WTC11 (cell line): ENCODE data around the gene NDOR1. TPM values are rescaled to one million over a fixed set of nuclear protein-coding genes. Genes with fewer than 3 reads are reported as not detected.

Experiments
- ATAC-seq: fragments of 200-7000 bp; cut with Tn5 transposase; 2 replicates; pipeline ENCODE4 v1.10.0; 2021; ENCODE audit warnings: mild to moderate bottlenecking, moderate library complexity
- CTCF ChIA-PET: fragments of 300-600 bp; sonication (Branson Sonifier 250); formaldehyde crosslinking; loops from one replicate; lab custom pipeline; 2021; ENCODE audit warnings: antibody characterized with exemption; lab: Charles Lee
- POLR2A ChIA-PET: fragments of 350-600 bp; sonication (Branson Sonifier 250); formaldehyde crosslinking; loops from one replicate; lab custom pipeline; 2021; ENCODE audit warnings: antibody characterized with exemption; lab: Charles Lee
- DNase-seq: peaks from one replicate; pipeline ENCODE4 v3.0.0; 2021; ENCODE audit warnings: low spot score
- H3K27ac Mint-ChIP-seq: 2 replicates; pipeline ENCODE4 v1.8.0; 2021; ENCODE audit warnings: mixed read lengths
- H3K27me3 Mint-ChIP-seq: 2 replicates; pipeline ENCODE4 v1.8.0; 2021; ENCODE audit warnings: low read depth, mild to moderate bottlenecking, moderate library complexity, mixed read lengths
- H3K36me3 Mint-ChIP-seq: 2 replicates; pipeline ENCODE4 v1.8.0; 2021; ENCODE audit warnings: mixed read lengths
- H3K4me1 Mint-ChIP-seq: 2 replicates; pipeline ENCODE4 v1.8.0; 2022; ENCODE audit warnings: mixed read lengths
- H3K4me3 Mint-ChIP-seq: 2 replicates; pipeline ENCODE4 v1.8.0; 2021; ENCODE audit warnings: mild to moderate bottlenecking, moderate library complexity, mixed read lengths
- H3K9me3 Mint-ChIP-seq: 2 replicates; pipeline ENCODE4 v1.8.0; 2021; ENCODE audit warnings: mixed read lengths
- CREM ChIP-seq: sonication (generic); formaldehyde crosslinking; IDR thresholded peaks from 2 replicates; pipeline ENCODE4 v1.8.1; 2022; ENCODE audit warnings: mild to moderate bottlenecking, missing genetic modification reagents, moderate library complexity
- ESRRA ChIP-seq: sonication (generic); formaldehyde crosslinking; IDR thresholded peaks from 2 replicates; pipeline ENCODE4 v1.8.1; 2022; ENCODE audit warnings: mild to moderate bottlenecking, missing genetic modification reagents, borderline replicate concordance
- ETV6 ChIP-seq: sonication (generic); formaldehyde crosslinking; IDR thresholded peaks from 2 replicates; pipeline ENCODE4 v1.8.1; 2022; ENCODE audit warnings: mild to moderate bottlenecking, missing genetic modification reagents
- GRHL2 ChIP-seq: fragments of 250-450 bp; sonication (Bioruptor Pico); IDR thresholded peaks from 2 replicates; pipeline ENCODE4 v1.8.0; 2022; ENCODE audit warnings: mild to moderate bottlenecking, moderate library complexity; ENCODE audit not compliant: insufficient replicate concordance, severe bottlenecking
- NFE2L1 ChIP-seq: sonication (generic); formaldehyde crosslinking; IDR thresholded peaks from 2 replicates; pipeline ENCODE4 v1.8.1; 2023; ENCODE audit warnings: missing genetic modification reagents
- PRRX2 ChIP-seq: fragments of 250-450 bp; sonication (Bioruptor Pico); IDR thresholded peaks from 2 replicates; pipeline ENCODE4 v1.8.0; 2021; ENCODE audit warnings: mild to moderate bottlenecking
- RELA ChIP-seq: sonication (generic); formaldehyde crosslinking; IDR thresholded peaks from 2 replicates; pipeline ENCODE4 v1.8.1; 2022; ENCODE audit warnings: missing genetic modification reagents, mild to moderate bottlenecking, borderline replicate concordance
- RORB ChIP-seq: fragments of 250-450 bp; sonication (Bioruptor Pico); IDR thresholded peaks from 2 replicates; pipeline ENCODE4 v1.9.0; 2021; ENCODE audit warnings: mild to moderate bottlenecking
- SMAD3 ChIP-seq: sonication (generic); formaldehyde crosslinking; IDR thresholded peaks from 2 replicates; pipeline ENCODE4 v1.8.0; 2022; ENCODE audit warnings: missing genetic modification reagents, mild to moderate bottlenecking, borderline replicate concordance
- SP1 ChIP-seq: sonication (generic); formaldehyde crosslinking; conservative IDR thresholded peaks from 2 replicates; pipeline ENCODE4 v1.8.1; 2022; ENCODE audit warnings: missing genetic modification reagents
- TCF7 ChIP-seq: sonication (generic); formaldehyde crosslinking; IDR thresholded peaks from 2 replicates; pipeline ENCODE4 v1.8.0; 2022; ENCODE audit warnings: mild to moderate bottlenecking, low read depth, missing genetic modification reagents, moderate library complexity
- TEAD4 ChIP-seq: sonication (generic); formaldehyde crosslinking; IDR thresholded peaks from 2 replicates; pipeline ENCODE4 v1.8.0; 2022; ENCODE audit warnings: mild to moderate bottlenecking, missing genetic modification reagents
- ZNF121 ChIP-seq: sonication (generic); formaldehyde crosslinking; IDR thresholded peaks from 2 replicates; pipeline ENCODE4 v1.8.0; 2023; ENCODE audit warnings: missing genetic modification reagents
- total RNA-seq: library from RNA; stranded (reverse); gene quantifications from 3 replicates; pipeline ENCODE4 v1.2.3, GENCODE V29; 2021
- TF ChIP-seq, protein P1 (sequence below): sonication (generic); formaldehyde crosslinking; IDR thresholded peaks from 2 replicates; pipeline ENCODE4 v1.8.1; 2023; ENCODE audit warnings: mild to moderate bottlenecking, missing genetic modification reagents
- TF ChIP-seq, protein P2 (sequence below): sonication (generic); formaldehyde crosslinking; IDR thresholded peaks from 2 replicates; pipeline ENCODE4 v1.8.0; 2022; ENCODE audit warnings: mild to moderate bottlenecking, missing genetic modification reagents
- TF ChIP-seq, protein P3 (sequence below): sonication (generic); formaldehyde crosslinking; IDR thresholded peaks from 2 replicates; pipeline ENCODE4 v1.8.0; 2022; ENCODE audit warnings: missing genetic modification reagents
- TF ChIP-seq, protein P4 (sequence below): sonication (generic); formaldehyde crosslinking; IDR thresholded peaks from 2 replicates; pipeline ENCODE4 v1.8.1; 2022; ENCODE audit warnings: mild to moderate bottlenecking, missing genetic modification reagents, moderate library complexity, borderline replicate concordance
- TF ChIP-seq, protein P5 (sequence below): sonication (generic); formaldehyde crosslinking; IDR thresholded peaks from 2 replicates; pipeline ENCODE4 v1.8.1; 2022; ENCODE audit warnings: missing genetic modification reagents, borderline replicate concordance
- TF ChIP-seq, protein P6 (sequence below): sonication (generic); formaldehyde crosslinking; conservative IDR thresholded peaks from 2 replicates; pipeline ENCODE4 v1.8.1; 2022; ENCODE audit warnings: mild to moderate bottlenecking, missing genetic modification reagents
- TF ChIP-seq, protein P7 (sequence below): fragments of 250-450 bp; sonication (Bioruptor Pico); IDR thresholded peaks from 2 replicates; pipeline ENCODE4 v1.8.0; 2021; ENCODE audit warnings: mild to moderate bottlenecking
- TF ChIP-seq, protein P8 (sequence below): sonication (generic); formaldehyde crosslinking; IDR thresholded peaks from 2 replicates; pipeline ENCODE4 v1.8.0; 2022; ENCODE audit warnings: mild to moderate bottlenecking, missing genetic modification reagents

The NDOR1 gene
- total RNA-seq, 1 experiment from 2014 or later = 49.0 TPM

DNA sequence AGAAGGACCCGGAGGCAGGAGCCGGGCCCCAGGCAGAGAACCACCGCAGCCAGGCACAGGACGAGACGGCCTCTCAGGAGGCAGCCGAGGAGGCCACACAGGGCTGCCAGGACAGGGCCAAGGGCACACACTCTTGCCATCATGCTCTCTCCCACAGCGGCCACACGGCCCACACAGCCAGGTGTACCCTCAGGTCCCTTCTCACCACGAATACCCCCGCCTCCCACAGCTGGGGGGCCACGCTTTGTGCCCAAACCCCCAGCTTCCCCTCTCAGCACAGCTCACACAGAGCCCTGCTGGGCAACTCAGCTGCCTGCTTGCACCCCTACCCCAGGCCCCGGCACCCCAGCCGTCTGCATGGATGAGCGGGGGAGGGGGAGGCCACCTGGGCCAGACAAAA, 11.7 kb upstream of the NDOR1 start:
- H3K4me3 Mint-ChIP-seq = no peak overlapping the region
- TF ChIP-seq ESRRA (no peak), RORB (CRISPR knock-in tag) (no peak), TEAD4 (CRISPR knock-in tag) (no peak), ZNF121 (CRISPR knock-in tag) (no peak), SP1 (CRISPR knock-in tag) (no peak), SMAD3 (CRISPR knock-in tag) (no peak), PRRX2 (CRISPR knock-in tag) (no peak)
- TF ChIP-seq, protein P1, sequence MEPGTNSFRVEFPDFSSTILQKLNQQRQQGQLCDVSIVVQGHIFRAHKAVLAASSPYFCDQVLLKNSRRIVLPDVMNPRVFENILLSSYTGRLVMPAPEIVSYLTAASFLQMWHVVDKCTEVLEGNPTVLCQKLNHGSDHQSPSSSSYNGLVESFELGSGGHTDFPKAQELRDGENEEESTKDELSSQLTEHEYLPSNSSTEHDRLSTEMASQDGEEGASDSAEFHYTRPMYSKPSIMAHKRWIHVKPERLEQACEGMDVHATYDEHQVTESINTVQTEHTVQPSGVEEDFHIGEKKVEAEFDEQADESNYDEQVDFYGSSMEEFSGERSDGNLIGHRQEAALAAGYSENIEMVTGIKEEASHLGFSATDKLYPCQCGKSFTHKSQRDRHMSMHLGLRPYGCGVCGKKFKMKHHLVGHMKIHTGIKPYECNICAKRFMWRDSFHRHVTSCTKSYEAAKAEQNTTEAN (CRISPR knock-in tag) = no peak
- TF ChIP-seq, protein P2, sequence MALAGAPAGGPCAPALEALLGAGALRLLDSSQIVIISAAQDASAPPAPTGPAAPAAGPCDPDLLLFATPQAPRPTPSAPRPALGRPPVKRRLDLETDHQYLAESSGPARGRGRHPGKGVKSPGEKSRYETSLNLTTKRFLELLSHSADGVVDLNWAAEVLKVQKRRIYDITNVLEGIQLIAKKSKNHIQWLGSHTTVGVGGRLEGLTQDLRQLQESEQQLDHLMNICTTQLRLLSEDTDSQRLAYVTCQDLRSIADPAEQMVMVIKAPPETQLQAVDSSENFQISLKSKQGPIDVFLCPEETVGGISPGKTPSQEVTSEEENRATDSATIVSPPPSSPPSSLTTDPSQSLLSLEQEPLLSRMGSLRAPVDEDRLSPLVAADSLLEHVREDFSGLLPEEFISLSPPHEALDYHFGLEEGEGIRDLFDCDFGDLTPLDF (CRISPR knock-in tag) = no peak
- TF ChIP-seq, protein P3, sequence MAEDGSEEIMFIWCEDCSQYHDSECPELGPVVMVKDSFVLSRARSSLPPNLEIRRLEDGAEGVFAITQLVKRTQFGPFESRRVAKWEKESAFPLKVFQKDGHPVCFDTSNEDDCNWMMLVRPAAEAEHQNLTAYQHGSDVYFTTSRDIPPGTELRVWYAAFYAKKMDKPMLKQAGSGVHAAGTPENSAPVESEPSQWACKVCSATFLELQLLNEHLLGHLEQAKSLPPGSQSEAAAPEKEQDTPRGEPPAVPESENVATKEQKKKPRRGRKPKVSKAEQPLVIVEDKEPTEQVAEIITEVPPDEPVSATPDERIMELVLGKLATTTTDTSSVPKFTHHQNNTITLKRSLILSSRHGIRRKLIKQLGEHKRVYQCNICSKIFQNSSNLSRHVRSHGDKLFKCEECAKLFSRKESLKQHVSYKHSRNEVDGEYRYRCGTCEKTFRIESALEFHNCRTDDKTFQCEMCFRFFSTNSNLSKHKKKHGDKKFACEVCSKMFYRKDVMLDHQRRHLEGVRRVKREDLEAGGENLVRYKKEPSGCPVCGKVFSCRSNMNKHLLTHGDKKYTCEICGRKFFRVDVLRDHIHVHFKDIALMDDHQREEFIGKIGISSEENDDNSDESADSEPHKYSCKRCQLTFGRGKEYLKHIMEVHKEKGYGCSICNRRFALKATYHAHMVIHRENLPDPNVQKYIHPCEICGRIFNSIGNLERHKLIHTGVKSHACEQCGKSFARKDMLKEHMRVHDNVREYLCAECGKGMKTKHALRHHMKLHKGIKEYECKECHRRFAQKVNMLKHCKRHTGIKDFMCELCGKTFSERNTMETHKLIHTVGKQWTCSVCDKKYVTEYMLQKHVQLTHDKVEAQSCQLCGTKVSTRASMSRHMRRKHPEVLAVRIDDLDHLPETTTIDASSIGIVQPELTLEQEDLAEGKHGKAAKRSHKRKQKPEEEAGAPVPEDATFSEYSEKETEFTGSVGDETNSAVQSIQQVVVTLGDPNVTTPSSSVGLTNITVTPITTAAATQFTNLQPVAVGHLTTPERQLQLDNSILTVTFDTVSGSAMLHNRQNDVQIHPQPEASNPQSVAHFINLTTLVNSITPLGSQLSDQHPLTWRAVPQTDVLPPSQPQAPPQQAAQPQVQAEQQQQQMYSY (CRISPR knock-in tag) = no peak
- TF ChIP-seq, protein P4, sequence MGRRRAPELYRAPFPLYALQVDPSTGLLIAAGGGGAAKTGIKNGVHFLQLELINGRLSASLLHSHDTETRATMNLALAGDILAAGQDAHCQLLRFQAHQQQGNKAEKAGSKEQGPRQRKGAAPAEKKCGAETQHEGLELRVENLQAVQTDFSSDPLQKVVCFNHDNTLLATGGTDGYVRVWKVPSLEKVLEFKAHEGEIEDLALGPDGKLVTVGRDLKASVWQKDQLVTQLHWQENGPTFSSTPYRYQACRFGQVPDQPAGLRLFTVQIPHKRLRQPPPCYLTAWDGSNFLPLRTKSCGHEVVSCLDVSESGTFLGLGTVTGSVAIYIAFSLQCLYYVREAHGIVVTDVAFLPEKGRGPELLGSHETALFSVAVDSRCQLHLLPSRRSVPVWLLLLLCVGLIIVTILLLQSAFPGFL (CRISPR knock-in tag) = no peak
- TF ChIP-seq, protein P5, sequence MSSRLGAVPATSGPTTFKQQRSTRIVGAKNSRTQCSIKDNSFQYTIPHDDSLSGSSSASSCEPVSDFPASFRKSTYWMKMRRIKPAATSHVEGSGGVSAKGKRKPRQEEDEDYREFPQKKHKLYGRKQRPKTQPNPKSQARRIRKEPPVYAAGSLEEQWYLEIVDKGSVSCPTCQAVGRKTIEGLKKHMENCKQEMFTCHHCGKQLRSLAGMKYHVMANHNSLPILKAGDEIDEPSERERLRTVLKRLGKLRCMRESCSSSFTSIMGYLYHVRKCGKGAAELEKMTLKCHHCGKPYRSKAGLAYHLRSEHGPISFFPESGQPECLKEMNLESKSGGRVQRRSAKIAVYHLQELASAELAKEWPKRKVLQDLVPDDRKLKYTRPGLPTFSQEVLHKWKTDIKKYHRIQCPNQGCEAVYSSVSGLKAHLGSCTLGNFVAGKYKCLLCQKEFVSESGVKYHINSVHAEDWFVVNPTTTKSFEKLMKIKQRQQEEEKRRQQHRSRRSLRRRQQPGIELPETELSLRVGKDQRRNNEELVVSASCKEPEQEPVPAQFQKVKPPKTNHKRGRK (CRISPR knock-in tag) = no peak
- TF ChIP-seq, protein P6, sequence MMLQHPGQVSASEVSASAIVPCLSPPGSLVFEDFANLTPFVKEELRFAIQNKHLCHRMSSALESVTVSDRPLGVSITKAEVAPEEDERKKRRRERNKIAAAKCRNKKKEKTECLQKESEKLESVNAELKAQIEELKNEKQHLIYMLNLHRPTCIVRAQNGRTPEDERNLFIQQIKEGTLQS (CRISPR knock-in tag) = no peak
- TF ChIP-seq, protein P7, sequence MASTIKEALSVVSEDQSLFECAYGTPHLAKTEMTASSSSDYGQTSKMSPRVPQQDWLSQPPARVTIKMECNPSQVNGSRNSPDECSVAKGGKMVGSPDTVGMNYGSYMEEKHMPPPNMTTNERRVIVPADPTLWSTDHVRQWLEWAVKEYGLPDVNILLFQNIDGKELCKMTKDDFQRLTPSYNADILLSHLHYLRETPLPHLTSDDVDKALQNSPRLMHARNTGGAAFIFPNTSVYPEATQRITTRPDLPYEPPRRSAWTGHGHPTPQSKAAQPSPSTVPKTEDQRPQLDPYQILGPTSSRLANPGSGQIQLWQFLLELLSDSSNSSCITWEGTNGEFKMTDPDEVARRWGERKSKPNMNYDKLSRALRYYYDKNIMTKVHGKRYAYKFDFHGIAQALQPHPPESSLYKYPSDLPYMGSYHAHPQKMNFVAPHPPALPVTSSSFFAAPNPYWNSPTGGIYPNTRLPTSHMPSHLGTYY (CRISPR knock-in tag) = no peak

DNA sequence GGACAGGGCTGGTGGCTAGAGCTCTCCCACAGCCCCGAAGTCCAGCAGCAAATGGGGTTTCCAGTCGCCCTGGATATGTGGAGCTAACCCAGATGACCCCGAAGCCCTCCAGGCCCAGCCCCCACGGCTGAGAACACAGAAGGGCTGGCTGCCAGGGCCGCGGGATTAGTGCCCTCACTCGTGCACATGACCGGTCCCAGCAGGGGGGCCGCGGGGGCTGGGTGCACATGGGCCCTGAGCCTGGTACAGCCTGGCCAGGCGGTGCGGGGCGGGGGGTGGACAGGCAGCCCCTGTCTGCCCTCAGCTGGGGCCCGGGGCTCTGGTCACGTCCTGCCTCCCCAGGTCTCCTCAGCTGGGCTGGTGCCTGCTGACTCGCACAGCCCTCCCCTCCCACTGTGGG, 11.1 kb upstream of the NDOR1 start:
- Mint-ChIP-seq H3K36me3 (no peaks in the 10 kb centered on the region; the same call in 1 of the 2 replicates), H3K4me3 (no peak overlapping the region), H3K27me3 (no peaks in the 10 kb centered on the region), H3K9me3 (no peaks in the 10 kb centered on the region), H3K27ac (no peak overlapping the region), H3K4me1 (peaks cover 15% of the 10 kb centered on the region)
- ATAC-seq (no peak), DNase-seq (no peak)
- ChIA-PET POLR2A (interaction anchor here (1.0 kb wide), 1 partner anchor 9 kb away, joined by 3 read pairs; no protein-coding TSS in a partner anchor), CTCF (interaction anchor here (1.2 to 2.1 kb wide), 5 partner anchors 19 to 165 kb away, joined by 3 to 16 read pairs (median 4); no protein-coding TSS in a partner anchor)
- TF ChIP-seq, protein P8, sequence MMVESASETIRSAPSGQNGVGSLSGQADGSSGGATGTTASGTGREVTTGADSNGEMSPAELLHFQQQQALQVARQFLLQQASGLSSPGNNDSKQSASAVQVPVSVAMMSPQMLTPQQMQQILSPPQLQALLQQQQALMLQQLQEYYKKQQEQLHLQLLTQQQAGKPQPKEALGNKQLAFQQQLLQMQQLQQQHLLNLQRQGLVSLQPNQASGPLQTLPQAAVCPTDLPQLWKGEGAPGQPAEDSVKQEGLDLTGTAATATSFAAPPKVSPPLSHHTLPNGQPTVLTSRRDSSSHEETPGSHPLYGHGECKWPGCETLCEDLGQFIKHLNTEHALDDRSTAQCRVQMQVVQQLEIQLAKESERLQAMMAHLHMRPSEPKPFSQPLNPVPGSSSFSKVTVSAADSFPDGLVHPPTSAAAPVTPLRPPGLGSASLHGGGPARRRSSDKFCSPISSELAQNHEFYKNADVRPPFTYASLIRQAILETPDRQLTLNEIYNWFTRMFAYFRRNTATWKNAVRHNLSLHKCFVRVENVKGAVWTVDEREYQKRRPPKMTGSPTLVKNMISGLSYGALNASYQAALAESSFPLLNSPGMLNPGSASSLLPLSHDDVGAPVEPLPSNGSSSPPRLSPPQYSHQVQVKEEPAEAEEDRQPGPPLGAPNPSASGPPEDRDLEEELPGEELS = no peak
- no peak for TF ChIP-seq TCF7 (CRISPR knock-in tag)
- no peak for TF ChIP-seq RELA (CRISPR knock-in tag)
- TF ChIP-seq ETV6 (CRISPR knock-in tag) = no peak
- no peak for TF ChIP-seq CREM (CRISPR knock-in tag)
- TF ChIP-seq GRHL2 (CRISPR knock-in tag) = no peak
- TF ChIP-seq NFE2L1 (CRISPR knock-in tag) = no peak

More for the DNA sequence above, 11.7 kb upstream of the NDOR1 start:
- H3K27ac Mint-ChIP-seq = no peak overlapping the region
- H3K27me3 Mint-ChIP-seq = no peaks in the 10 kb centered on the region
- ChIA-PET CTCF (interaction anchor here (1.2 to 1.3 kb wide), 3 partner anchors 43 to 164 kb away, joined by 3 to 4 read pairs (median 3); no protein-coding TSS in a partner anchor), POLR2A (no interaction called here)
- no peaks in the 10 kb centered on the region; the same call in 1 of the 2 replicates for H3K36me3 Mint-ChIP-seq
- ATAC-seq = no peak
- DNase-seq = no peak
- H3K4me1 Mint-ChIP-seq = peaks cover 17% of the 10 kb centered on the region
- H3K9me3 Mint-ChIP-seq = no peaks in the 10 kb centered on the region
